ENCODE data around the gene C18orf63.

GRCh38 chr18:74402806-74403433 lies 87.3 kb downstream of the C18orf63 start:
- no peak for TF ChIP-seq CTCF (IDR thresholded peaks at IDR 0.05; ENCODE audit: extremely low read depth in 1 of 2, insufficient read depth in 1 of 2, low read depth in 1 of 2, low read length in 2 of 2)
- TF ChIP-seq POLR2A (IDR thresholded peaks at IDR 0.05; ENCODE audit: low read depth, low read length): no peak
- TF ChIP-seq MAX (IDR thresholded peaks at IDR 0.05; ENCODE audit: insufficient read depth, insufficient read length): no peak
- TF ChIP-seq EZH2 (IDR thresholded peaks at IDR 0.05; ENCODE audit: borderline replicate concordance, low read depth, low read length, severe bottlenecking): no peak
- no peak for TF ChIP-seq POLR2AphosphoS5 (IDR thresholded peaks at IDR 0.05; ENCODE audit: insufficient read depth, low read depth, low read length)
- no peak for TF ChIP-seq JUN (IDR thresholded peaks at IDR 0.05; ENCODE audit: borderline replicate concordance, insufficient read depth, insufficient read length, low read depth)

Measured in endothelial cell of umbilical vein (primary cell).